Measurements from ENCODE around the gene IL17B.

GRCh38 chr5:149391524-149391923 is 12.4 kb upstream of the IL17B start:
- TF ChIP-seq CTCF (IDR thresholded peaks at IDR 0.05) = no peak
- no peak for TF ChIP-seq POLR2AphosphoS5 (IDR thresholded peaks at IDR 0.05)
- no peak for TF ChIP-seq POLR2A (IDR thresholded peaks at IDR 0.05)

Measured in breast epithelium (tissue), 3 donors.